Measurements from ENCODE around the gene TRMT2B.

The TRMT2B gene

GRCh38 chrX:100964362-100964761 is 87.5 kb downstream of the TRMT2B start:
- no peaks in the 10 kb centered on the region for H3K79me2 ChIP-seq (ENCODE audit: insufficient read depth, low read length)
- no peaks in the 10 kb centered on the region for H3K9me2 ChIP-seq (replicated peaks; ENCODE audit: low read depth, low read length)
- H3K4me2 ChIP-seq (ENCODE audit: low read depth, low read length, poor library complexity, severe bottlenecking) = no peak overlapping the region
- H3F3A ChIP-seq (ENCODE audit: low read depth) = no peaks in the 10 kb centered on the region
- no peak overlapping the region for H3K4me3 ChIP-seq (ENCODE audit: low read length, poor library complexity, severe bottlenecking)
- no peak overlapping the region for H2AFZ ChIP-seq (ENCODE audit: low read length)
- H3K9me3 ChIP-seq (ENCODE audit: insufficient read depth, low read depth, low read length) = no peaks in the 10 kb centered on the region
- no peaks in the 10 kb centered on the region for H4K20me1 ChIP-seq (ENCODE audit: insufficient read depth, low read length, poor library complexity, severe bottlenecking)
- no peaks in the 10 kb centered on the region for H3K27me3 ChIP-seq (ENCODE audit: insufficient read depth, low read length, poor library complexity, severe bottlenecking)
- H3K36me3 ChIP-seq (ENCODE audit: insufficient read depth, low read length) = no peaks in the 10 kb centered on the region
- no peak overlapping the region for H3K9ac ChIP-seq (ENCODE audit: low read depth, low read length, poor library complexity, severe bottlenecking)
- TF ChIP-seq, protein P1, sequence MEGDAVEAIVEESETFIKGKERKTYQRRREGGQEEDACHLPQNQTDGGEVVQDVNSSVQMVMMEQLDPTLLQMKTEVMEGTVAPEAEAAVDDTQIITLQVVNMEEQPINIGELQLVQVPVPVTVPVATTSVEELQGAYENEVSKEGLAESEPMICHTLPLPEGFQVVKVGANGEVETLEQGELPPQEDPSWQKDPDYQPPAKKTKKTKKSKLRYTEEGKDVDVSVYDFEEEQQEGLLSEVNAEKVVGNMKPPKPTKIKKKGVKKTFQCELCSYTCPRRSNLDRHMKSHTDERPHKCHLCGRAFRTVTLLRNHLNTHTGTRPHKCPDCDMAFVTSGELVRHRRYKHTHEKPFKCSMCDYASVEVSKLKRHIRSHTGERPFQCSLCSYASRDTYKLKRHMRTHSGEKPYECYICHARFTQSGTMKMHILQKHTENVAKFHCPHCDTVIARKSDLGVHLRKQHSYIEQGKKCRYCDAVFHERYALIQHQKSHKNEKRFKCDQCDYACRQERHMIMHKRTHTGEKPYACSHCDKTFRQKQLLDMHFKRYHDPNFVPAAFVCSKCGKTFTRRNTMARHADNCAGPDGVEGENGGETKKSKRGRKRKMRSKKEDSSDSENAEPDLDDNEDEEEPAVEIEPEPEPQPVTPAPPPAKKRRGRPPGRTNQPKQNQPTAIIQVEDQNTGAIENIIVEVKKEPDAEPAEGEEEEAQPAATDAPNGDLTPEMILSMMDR (conservative IDR thresholded peaks at IDR 0.05; ENCODE audit: low read length) = no peak
- no peaks in the 10 kb centered on the region for H3K4me1 ChIP-seq (ENCODE audit: insufficient read depth, low read length, poor library complexity, severe bottlenecking)

- Histone ChIP-seq H3K36me3 (ENCODE audit: insufficient read depth, low read length) (no peaks in the 10 kb centered on the region), H3K9me2 (replicated peaks; ENCODE audit: low read depth, low read length) (no peaks in the 10 kb centered on the region), H3K79me2 (ENCODE audit: insufficient read depth, low read length) (no peaks in the 10 kb centered on the region), H3K9me3 (ENCODE audit: insufficient read depth, low read depth, low read length) (no peaks in the 10 kb centered on the region), H3K27me3 (ENCODE audit: insufficient read depth, low read length, poor library complexity, severe bottlenecking) (no peaks in the 10 kb centered on the region), H4K20me1 (ENCODE audit: insufficient read depth, low read length, poor library complexity, severe bottlenecking) (no peaks in the 10 kb centered on the region), H3K4me1 (ENCODE audit: insufficient read depth, low read length, poor library complexity, severe bottlenecking) (no peaks in the 10 kb centered on the region), H3K9ac (ENCODE audit: low read depth, low read length, poor library complexity, severe bottlenecking) (no peak overlapping the region), H3F3A (ENCODE audit: low read depth) (no peaks in the 10 kb centered on the region), H3K4me2 (ENCODE audit: low read depth, low read length, poor library complexity, severe bottlenecking) (no peak overlapping the region), H3K4me3 (ENCODE audit: low read length, poor library complexity, severe bottlenecking) (no peak overlapping the region), H2AFZ (ENCODE audit: low read length) (no peak overlapping the region)
- no peak for TF ChIP-seq EZH2phosphoT487 (IDR thresholded peaks at IDR 0.05; ENCODE audit: borderline replicate concordance)
- TF ChIP-seq, protein P1 (conservative IDR thresholded peaks at IDR 0.05; ENCODE audit: low read length) = no peak
These were observed 89.1 kb downstream of the TRMT2B start for GRCh38 chrX:100962811-100963210.

All from Loucy (cell line).